Mucosa of stomach (tissue), 1 donor: ENCODE measurements around the gene IMMP1L.

Experiments used
- H3K27me3 ChIP-seq: one replicate; pipeline ENCODE4 v1.7.0; 2013; ENCODE audit warnings: mild to moderate bottlenecking, low read length; ENCODE audit not compliant: control insufficient read depth, insufficient read depth
- H3K36me3 ChIP-seq: one replicate; pipeline ENCODE4 v1.7.0; 2013; ENCODE audit warnings: low read length; ENCODE audit not compliant: control insufficient read depth, insufficient read depth
- H3K4me1 ChIP-seq: one replicate; pipeline ENCODE4 v1.7.0; 2013; ENCODE audit warnings: mild to moderate bottlenecking, low read length; ENCODE audit not compliant: control insufficient read depth, insufficient read depth
- H3K4me3 ChIP-seq: one replicate; pipeline ENCODE4 v1.7.0; 2013; ENCODE audit warnings: low read length
- H3K9ac ChIP-seq: one replicate; pipeline ENCODE4 v1.7.0; 2013; ENCODE audit warnings: mild to moderate bottlenecking, low read length, moderate library complexity
- H3K9me3 ChIP-seq: one replicate; pipeline ENCODE4 v1.7.0; 2013; ENCODE audit warnings: mild to moderate bottlenecking, low read length, moderate library complexity; ENCODE audit not compliant: control insufficient read depth
- donor health status: Pancreatic carcinoma.

Gene IMMP1L

DNA sequence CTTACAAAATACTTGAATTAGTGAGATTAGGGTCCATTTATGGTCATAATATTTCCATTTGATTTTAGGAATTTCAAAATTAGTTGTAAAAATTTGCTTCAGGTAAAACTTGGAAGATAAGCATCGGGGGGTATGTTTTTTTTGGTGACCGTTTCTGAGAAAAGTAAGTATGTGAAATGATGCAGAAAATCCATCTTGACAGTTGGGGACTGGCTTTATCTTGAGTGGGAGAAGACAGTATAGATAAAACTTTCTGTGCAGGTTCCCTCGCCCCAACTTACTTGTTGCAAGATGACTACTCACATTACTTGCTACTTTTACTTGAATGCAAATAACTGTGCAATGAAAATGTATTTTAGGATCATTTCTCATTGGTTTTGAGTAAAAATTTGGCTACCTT, 90.3 kb downstream of the IMMP1L start:
- H3K36me3 ChIP-seq, result no peaks in the 10 kb centered on the region
- no peaks in the 10 kb centered on the region for H3K4me1 ChIP-seq
- H3K4me3 ChIP-seq, result no peak overlapping the region
- no peak overlapping the region for H3K9ac ChIP-seq
- no peaks in the 10 kb centered on the region for H3K9me3 ChIP-seq
- H3K27me3 ChIP-seq, result no peaks in the 10 kb centered on the region

DNA sequence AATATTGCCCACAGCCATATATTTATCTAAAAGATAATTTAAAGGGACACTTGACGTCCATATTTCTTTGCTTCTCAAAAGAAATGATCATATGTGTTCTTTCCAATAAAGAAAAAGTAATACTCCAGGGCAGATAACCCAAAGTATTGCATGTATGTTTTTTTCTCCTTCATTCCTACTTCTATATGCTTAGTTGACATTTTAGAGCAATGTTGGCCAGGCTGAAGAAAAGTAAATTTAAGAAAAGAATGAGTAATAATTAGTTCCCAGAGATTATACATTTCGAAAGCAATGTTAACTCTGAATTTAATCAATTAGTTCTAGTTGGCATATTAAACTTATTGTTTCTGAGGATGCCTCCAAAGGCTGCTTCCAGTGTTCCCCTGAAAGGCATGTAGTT, 91.6 kb downstream of the IMMP1L start:
- H3K9me3 ChIP-seq, result no peaks in the 10 kb centered on the region
- no peaks in the 10 kb centered on the region for H3K36me3 ChIP-seq
- no peak overlapping the region for H3K9ac ChIP-seq
- no peaks in the 10 kb centered on the region for H3K27me3 ChIP-seq
- no peaks in the 10 kb centered on the region for H3K4me1 ChIP-seq
- H3K4me3 ChIP-seq, result no peak overlapping the region

DNA sequence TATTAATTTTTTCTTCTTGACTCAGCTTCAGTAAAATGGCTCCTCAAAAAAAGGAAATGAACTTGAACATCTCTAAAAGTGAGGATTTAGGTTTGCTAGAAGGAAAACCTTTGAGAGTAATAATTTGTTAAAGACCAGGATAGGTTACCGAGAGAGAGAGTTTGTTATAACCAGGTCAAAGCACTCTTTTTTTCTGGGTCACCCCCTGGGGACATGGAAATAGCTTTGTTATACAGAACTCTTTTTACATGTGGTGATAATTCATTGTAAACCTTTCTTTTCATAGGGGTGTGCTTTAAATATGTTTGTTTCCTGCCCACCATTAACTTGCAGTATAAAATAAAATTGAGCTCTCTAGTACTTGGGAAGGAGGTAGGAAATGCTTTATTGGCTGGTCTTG, 92.1 kb downstream of the IMMP1L start:
- Histone ChIP-seq H3K4me3 (no peak overlapping the region), H3K36me3 (no peaks in the 10 kb centered on the region), H3K27me3 (no peaks in the 10 kb centered on the region), H3K9ac (no peak overlapping the region), H3K4me1 (no peaks in the 10 kb centered on the region), H3K9me3 (no peaks in the 10 kb centered on the region)

DNA sequence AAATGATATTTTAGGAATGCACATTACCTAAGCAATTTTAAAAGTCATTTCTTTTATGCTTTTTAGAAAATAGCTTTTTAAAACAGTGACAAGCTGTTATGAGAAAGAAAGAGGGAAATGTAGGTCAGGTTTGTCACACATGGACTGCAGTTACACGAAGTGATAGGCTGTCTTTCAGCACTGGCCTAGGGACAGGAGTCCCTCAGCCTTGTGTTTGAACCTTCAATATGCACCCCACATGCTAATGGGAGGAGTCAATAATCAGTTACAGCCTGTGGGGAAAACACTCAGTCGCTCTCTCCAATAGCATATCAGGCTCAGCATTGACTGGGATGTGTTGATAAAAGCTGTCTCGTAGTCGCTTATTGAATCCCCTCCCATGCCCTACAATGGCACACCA, 94.0 kb downstream of the IMMP1L start:
- no peaks in the 10 kb centered on the region for H3K9me3 ChIP-seq
- H3K4me1 ChIP-seq, result no peaks in the 10 kb centered on the region
- no peaks in the 10 kb centered on the region for H3K27me3 ChIP-seq
- no peak overlapping the region for H3K4me3 ChIP-seq
- H3K9ac ChIP-seq, result no peak overlapping the region
- no peaks in the 10 kb centered on the region for H3K36me3 ChIP-seq

DNA sequence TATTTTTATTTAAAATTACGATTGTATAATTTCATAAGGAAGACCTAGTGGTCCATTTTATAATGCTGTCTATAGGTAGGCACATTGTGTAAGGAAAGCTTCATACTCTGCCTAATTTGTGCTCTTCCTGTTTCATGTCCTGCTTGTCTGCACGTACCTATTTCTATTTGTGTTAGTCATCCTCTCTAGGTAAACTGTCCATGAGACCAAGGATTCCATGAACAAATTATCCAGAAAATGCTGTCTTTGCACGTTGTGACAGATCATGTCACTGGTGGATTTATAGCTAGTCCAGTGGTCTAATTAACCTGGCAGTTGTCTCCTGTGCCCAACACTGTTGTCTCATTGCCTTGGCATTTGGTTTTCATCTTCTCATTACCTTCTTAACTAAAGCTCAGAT, 95.1 kb downstream of the IMMP1L start:
- Histone ChIP-seq H3K27me3 (no peaks in the 10 kb centered on the region), H3K4me3 (no peak overlapping the region), H3K9me3 (no peaks in the 10 kb centered on the region), H3K36me3 (no peaks in the 10 kb centered on the region), H3K9ac (no peak overlapping the region), H3K4me1 (no peaks in the 10 kb centered on the region)

DNA sequence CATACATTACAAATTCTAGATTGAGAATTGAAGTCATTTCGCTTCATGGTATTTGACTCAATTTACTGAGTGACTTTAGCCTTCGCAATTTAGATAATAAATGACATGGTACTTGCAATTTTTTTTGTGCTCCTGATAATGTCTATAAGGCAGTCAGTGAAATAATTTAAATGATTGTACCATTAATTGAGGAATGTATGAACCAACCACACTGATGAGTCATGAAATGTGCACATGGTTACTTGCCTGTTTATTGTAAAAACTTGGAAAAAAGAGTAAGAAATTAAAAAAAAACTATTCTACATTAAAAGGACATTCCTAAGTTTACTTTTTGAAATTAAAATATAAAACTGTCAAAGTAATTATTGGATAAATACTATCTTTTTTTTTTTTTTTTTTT, 96.5 kb downstream of the IMMP1L start:
- Histone ChIP-seq H3K4me3 (no peak overlapping the region), H3K4me1 (no peaks in the 10 kb centered on the region), H3K9ac (no peak overlapping the region), H3K9me3 (no peaks in the 10 kb centered on the region), H3K27me3 (no peaks in the 10 kb centered on the region), H3K36me3 (no peaks in the 10 kb centered on the region)

DNA sequence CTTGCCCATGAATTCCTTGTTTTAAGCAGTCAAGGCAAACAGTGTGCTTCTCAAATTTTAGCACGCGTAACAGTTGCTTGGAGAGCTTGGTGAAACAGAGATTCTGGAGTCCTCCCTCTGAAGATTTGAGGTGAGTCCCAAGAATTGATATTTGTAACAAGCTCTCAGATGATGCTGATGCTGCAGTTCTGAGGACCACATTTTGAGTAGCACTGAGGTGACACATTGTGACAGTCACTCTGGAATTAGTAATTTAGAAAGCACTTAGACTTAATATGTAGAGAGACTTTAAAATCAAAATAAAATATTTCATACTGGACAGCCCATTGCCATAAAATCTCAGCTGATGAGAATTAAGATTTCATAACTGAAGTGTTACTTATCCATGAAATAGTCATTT, 101.2 kb downstream of the IMMP1L start:
- H3K4me3 ChIP-seq, result no peak overlapping the region
- H3K27me3 ChIP-seq, result no peaks in the 10 kb centered on the region
- H3K9ac ChIP-seq, result no peak overlapping the region
- no peaks in the 10 kb centered on the region for H3K36me3 ChIP-seq
- peaks cover 6% of the 10 kb centered on the region for H3K4me1 ChIP-seq
- H3K9me3 ChIP-seq, result no peaks in the 10 kb centered on the region

DNA sequence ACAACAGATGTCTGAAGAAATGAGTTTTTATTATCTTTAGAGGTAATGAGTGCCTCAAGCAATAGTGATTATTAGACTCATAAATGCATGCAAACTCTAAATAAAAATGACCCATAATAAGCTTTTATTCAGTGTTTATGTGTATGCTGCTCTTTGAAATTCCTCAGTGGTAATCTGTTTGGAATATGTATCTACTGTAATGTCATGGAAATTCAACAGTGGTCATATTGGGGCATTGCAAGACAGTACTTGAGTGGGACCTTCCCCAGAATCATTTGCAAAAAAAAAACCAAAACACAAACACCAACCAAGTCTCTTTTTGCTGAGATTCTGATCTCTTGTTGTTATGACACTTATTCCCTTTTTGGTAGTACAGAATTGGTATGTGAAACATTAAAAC, 104.8 kb downstream of the IMMP1L start:
- no peaks in the 10 kb centered on the region for H3K36me3 ChIP-seq
- H3K27me3 ChIP-seq, result no peaks in the 10 kb centered on the region
- H3K9me3 ChIP-seq, result no peaks in the 10 kb centered on the region
- no peak overlapping the region for H3K4me3 ChIP-seq
- no peak overlapping the region for H3K9ac ChIP-seq
- H3K4me1 ChIP-seq, result peaks cover 6% of the 10 kb centered on the region

DNA sequence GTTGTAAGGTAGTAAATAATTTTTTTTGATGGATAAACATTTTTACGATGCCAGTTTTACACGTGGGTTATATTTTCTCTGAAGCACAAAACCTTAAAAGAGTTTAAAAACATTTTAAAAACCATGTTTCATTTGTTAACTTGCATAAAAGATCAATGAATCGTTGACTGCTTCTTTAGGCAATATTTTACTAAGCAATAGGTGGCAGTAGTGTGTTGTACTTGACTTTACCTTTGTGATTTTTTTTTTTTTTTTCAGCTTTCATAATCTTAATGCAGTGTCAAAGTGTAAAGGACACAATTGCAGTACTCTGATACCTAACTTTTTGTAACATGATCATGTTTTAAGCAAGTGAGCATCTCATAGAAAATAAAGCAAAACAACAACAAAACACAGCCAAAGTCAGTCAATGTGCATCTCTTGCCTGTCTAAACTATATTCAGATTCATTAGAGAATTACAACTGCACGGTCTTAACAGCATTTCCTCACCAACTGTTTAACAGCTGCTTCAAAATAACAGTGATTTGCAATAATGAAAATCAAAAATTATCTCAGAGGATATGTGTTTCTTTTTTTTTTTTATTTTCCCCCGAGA, 112.1 kb downstream of the IMMP1L start:
- H3K27me3 ChIP-seq, result no peaks in the 10 kb centered on the region
- H3K9ac ChIP-seq, result no peak overlapping the region
- H3K4me3 ChIP-seq, result no peak overlapping the region
- H3K36me3 ChIP-seq, result no peaks in the 10 kb centered on the region
- no peaks in the 10 kb centered on the region for H3K9me3 ChIP-seq
- H3K4me1 ChIP-seq, result no peaks in the 10 kb centered on the region

DNA sequence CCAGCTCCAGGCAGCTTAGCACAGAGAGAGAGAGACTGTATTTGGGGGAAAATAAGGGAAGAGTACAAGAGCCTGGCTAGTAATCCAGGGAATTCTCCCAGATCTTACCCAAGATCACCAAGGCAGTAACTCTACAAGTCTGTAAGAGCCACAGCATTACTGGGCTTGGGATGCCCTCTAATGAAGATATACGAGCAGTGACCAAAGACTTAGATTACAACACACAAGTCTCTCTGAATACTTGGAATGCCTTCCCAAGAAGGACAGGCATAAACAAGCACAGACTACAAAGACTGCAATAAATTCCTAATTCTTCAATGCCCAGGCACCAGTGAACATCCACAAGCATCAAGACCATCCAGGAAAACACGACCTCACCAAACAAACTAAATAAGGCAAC, 122.0 kb downstream of the IMMP1L start:
- Histone ChIP-seq H3K4me3 (no peak overlapping the region), H3K9me3 (no peaks in the 10 kb centered on the region), H3K36me3 (no peaks in the 10 kb centered on the region), H3K27me3 (no peaks in the 10 kb centered on the region), H3K9ac (no peak overlapping the region), H3K4me1 (no peaks in the 10 kb centered on the region)

DNA sequence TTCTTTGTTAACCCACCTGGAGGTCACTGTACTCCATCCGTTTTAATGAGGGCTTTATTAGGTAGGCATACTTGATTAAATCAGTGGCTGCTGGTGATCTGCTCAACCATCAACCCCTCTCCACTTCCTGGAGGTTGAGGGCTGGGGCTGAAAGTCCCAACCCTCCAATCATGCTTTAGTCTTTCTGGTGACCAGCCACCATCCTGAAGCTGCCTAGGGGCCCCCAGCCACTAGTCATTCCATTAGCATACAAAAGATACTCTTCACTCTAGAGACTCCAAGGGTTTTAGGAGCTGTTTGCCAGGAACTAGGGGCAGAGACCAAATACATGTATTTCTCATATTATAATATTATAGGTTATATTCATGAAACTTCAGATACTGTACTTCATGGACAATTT, 126.3 kb downstream of the IMMP1L start:
- no peak overlapping the region for H3K9ac ChIP-seq
- no peaks in the 10 kb centered on the region for H3K4me1 ChIP-seq
- H3K9me3 ChIP-seq, result no peaks in the 10 kb centered on the region
- no peaks in the 10 kb centered on the region for H3K36me3 ChIP-seq
- H3K27me3 ChIP-seq, result no peaks in the 10 kb centered on the region
- H3K4me3 ChIP-seq, result no peak overlapping the region
